GM23338 (cell line): ENCODE data around the gene CRADD. TPM values are rescaled to one million over a fixed set of nuclear protein-coding genes. Genes with fewer than 3 reads are reported as not detected.

Source experiments
- ATAC-seq: fragments of 200-7000 bp; cut with Tn5 transposase; 3 replicates; pipeline ENCODE4 v1.9.1; 2020
- DNase-seq: peaks from one replicate; pipeline ENCODE4 v3.0.0-alpha.2; 2015; ENCODE audit warnings: low spot score
- H2AFZ ChIP-seq: fragments of 200-600 bp; sonication (generic); 2 replicates; pipeline ENCODE4 v1.8.0; 2016; ENCODE audit warnings: antibody characterized with exemption, mild to moderate bottlenecking, moderate library complexity
- H3F3A ChIP-seq: fragments of 200-600 bp; sonication (generic); replicated peaks from 2 replicates; pipeline ENCODE4 v1.8.0; 2017; ENCODE audit warnings: antibody characterized with exemption, mixed run types, low read depth
- H3K27ac ChIP-seq: fragments of 200-600 bp; sonication (generic); 2 replicates; pipeline ENCODE4 v1.6.1; 2016; ENCODE audit warnings: low read depth
- H3K27me3 ChIP-seq: fragments of 200-600 bp; sonication (generic); 2 replicates; pipeline ENCODE4 v1.8.0; 2016; ENCODE audit warnings: mild to moderate bottlenecking, mixed run types, moderate library complexity; ENCODE audit not compliant: insufficient read depth
- H3K36me3 ChIP-seq: fragments of 200-600 bp; sonication (generic); 2 replicates; pipeline ENCODE4 v1.8.0; 2016; ENCODE audit warnings: mild to moderate bottlenecking; ENCODE audit not compliant: insufficient read depth
- H3K4me1 ChIP-seq: fragments of 200-600 bp; sonication (generic); 2 replicates; pipeline ENCODE4 v1.8.0; 2016; ENCODE audit warnings: mild to moderate bottlenecking, moderate library complexity; ENCODE audit not compliant: insufficient read depth
- H3K4me2 ChIP-seq: fragments of 200-600 bp; sonication (generic); 2 replicates; pipeline ENCODE4 v1.7.1; 2017; ENCODE audit warnings: mixed run types
- H3K4me3 ChIP-seq: fragments of 200-600 bp; sonication (generic); 2 replicates; pipeline ENCODE4 v1.6.1; 2016; ENCODE audit warnings: mixed run types
- H3K79me2 ChIP-seq: fragments of 200-600 bp; sonication (generic); replicated peaks from 2 replicates; pipeline ENCODE4 v1.8.0; 2017; ENCODE audit warnings: mild to moderate bottlenecking; ENCODE audit not compliant: insufficient read depth
- H3K9me2 ChIP-seq: fragments of 200-600 bp; sonication (generic); 2 replicates; pipeline ENCODE4 v1.8.0; 2017; ENCODE audit not compliant: insufficient read depth
- H4K20me1 ChIP-seq: fragments of 200-600 bp; sonication (generic); replicated peaks from 2 replicates; pipeline ENCODE4 v1.8.0; 2017; ENCODE audit warnings: mild to moderate bottlenecking; ENCODE audit not compliant: insufficient read depth
- H3K27ac Mint-ChIP-seq: 2 replicates; pipeline ENCODE4 v1.8.0; 2020; ENCODE audit warnings: inconsistent platforms, mild to moderate bottlenecking, moderate library complexity, mixed read lengths
- H3K27me3 Mint-ChIP-seq: 3 replicates; pipeline ENCODE4 v1.8.0; 2022; ENCODE audit warnings: low read depth, mild to moderate bottlenecking, moderate library complexity, mixed read lengths, inconsistent platforms; ENCODE audit not compliant: insufficient read depth, poor library complexity
- H3K36me3 Mint-ChIP-seq: 3 replicates; pipeline ENCODE4 v1.8.0; 2021; ENCODE audit warnings: low read depth, mild to moderate bottlenecking, inconsistent platforms, moderate library complexity, mixed read lengths
- H3K4me1 Mint-ChIP-seq: 3 replicates; pipeline ENCODE4 v1.8.0; 2020; ENCODE audit warnings: mild to moderate bottlenecking, inconsistent platforms, mixed read lengths
- H3K4me3 Mint-ChIP-seq: 3 replicates; pipeline ENCODE4 v1.8.0; 2021; ENCODE audit warnings: moderate library complexity, mild to moderate bottlenecking, inconsistent platforms, mixed read lengths
- H3K9me3 Mint-ChIP-seq: 3 replicates; pipeline ENCODE4 v1.8.0; 2020; ENCODE audit warnings: moderate library complexity, mild to moderate bottlenecking, inconsistent platforms, mixed read lengths
- CREB1 ChIP-seq: fragments of 250-450 bp; sonication (Bioruptor Pico); IDR thresholded peaks from 2 replicates; pipeline ENCODE4 v1.5.0; 2020; ENCODE audit warnings: low read depth, mild to moderate bottlenecking, moderate library complexity
- ETS1 ChIP-seq: IDR thresholded peaks from 2 replicates; pipeline ENCODE4 v1.6.1; 2016; ENCODE audit warnings: antibody characterized with exemption
- EZH2 ChIP-seq: fragments of 200-600 bp; sonication (generic); IDR thresholded peaks from one replicate; pipeline ENCODE4 v1.8.0; 2017; ENCODE audit warnings: antibody characterized with exemption, mild to moderate bottlenecking, low read depth; ENCODE audit not compliant: unreplicated experiment
- EZH2phosphoT487 ChIP-seq: fragments of 200-600 bp; sonication (generic); IDR thresholded peaks from one replicate; pipeline ENCODE4 v1.8.1; 2018; ENCODE audit warnings: antibody characterized with exemption; ENCODE audit not compliant: unreplicated experiment
- JUNB ChIP-seq: IDR thresholded peaks from one replicate; pipeline ENCODE4 v1.6.1; 2016; ENCODE audit warnings: antibody characterized with exemption; ENCODE audit not compliant: unreplicated experiment
- NANOG ChIP-seq: IDR thresholded peaks from 2 replicates; pipeline ENCODE4 v1.6.1; 2016; ENCODE audit warnings: antibody characterized with exemption, borderline replicate concordance
- POLR2AphosphoS5 ChIP-seq: IDR thresholded peaks from 2 replicates; pipeline ENCODE4 v1.6.1; 2016; ENCODE audit warnings: antibody characterized with exemption, low read depth
- REST ChIP-seq: IDR thresholded peaks from one replicate; pipeline ENCODE4 v1.6.1; 2018; ENCODE audit warnings: antibody characterized with exemption; ENCODE audit not compliant: unreplicated experiment
- STAT1 ChIP-seq: IDR thresholded peaks from one replicate; pipeline ENCODE4 v1.6.1; 2016; ENCODE audit warnings: antibody characterized with exemption; ENCODE audit not compliant: unreplicated experiment
- ZNF114 ChIP-seq: fragments of 250-450 bp; sonication (Bioruptor Pico); IDR thresholded peaks from 2 replicates; pipeline ENCODE4 v1.5.0; 2020; ENCODE audit warnings: mild to moderate bottlenecking, moderate library complexity
- ZNF331 ChIP-seq: fragments of 250-450 bp; sonication (Bioruptor Pico); IDR thresholded peaks from 2 replicates; pipeline ENCODE4 v1.5.0; 2020; ENCODE audit warnings: low read depth, mild to moderate bottlenecking, moderate library complexity
- polyA plus RNA-seq: library from polyadenylated mRNA; unstranded; fragments of >200 nt; fragmentation: Nextera tagmentation; extraction: Ambion mirVana; gene quantifications from 2 replicates; pipeline ENCODE4 v1.2.1, GENCODE V29; 2016
- total RNA-seq: library from RNA; depleted of rRNA; stranded (reverse); fragments of >200 nt; shearing (Covaris generic); gene quantifications from 2 replicates; pipeline ENCODE4 v1.2.3, GENCODE V29; 2014
- TF ChIP-seq, protein P1 (sequence below): fragments of 250-450 bp; sonication (Bioruptor Pico); IDR thresholded peaks from 2 replicates; pipeline ENCODE4 v1.5.0; 2020; ENCODE audit warnings: mild to moderate bottlenecking, moderate library complexity
- TF ChIP-seq, protein P2 (sequence below), 2 experiments: fragments of 200-600 bp in 1 of 2; sonication (generic) in 1 of 2; conservative IDR thresholded peaks; 2 replicates each; pipeline versions ENCODE4 v1.5.1 to v1.6.1; 2016 to 2017; ENCODE audit warnings: antibody characterized with exemption in 2 of 2, low read depth in 2 of 2, mild to moderate bottlenecking in 2 of 2, moderate library complexity in 1 of 2

Gene CRADD
- total and polyA plus RNA-seq, 2 experiments from 2014 or later = 6.3 to 27.9 TPM

DNA sequence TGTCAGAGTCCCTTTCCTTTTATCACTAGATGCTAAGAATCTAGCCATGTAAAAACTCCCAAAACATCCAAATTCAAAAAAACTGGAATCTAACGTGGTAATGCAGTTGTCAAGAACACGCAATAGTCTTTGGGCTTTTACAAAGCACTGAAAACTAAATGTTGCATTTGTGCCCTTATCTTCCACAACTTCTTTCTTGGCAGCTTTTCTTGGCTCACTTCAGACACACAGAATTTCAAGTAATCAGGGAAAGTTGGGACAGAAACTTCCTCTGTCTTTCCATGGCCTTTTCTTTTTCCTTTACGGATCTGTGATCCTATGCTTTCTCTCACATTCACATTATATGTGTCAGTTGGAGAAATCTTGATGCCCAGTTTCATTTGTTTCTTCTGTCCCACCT is 136.0 kb downstream of the CRADD start:
- Histone ChIP-seq H3K36me3 (no peaks in the 10 kb centered on the region), H3K79me2 (no peaks in the 10 kb centered on the region), H3K4me3 (no peak overlapping the region), H3K4me1 (peaks cover 5% of the 10 kb centered on the region; the same call in 1 of the 2 replicates), H3K27me3 (no peaks in the 10 kb centered on the region), H2AFZ (no peak overlapping the region), H4K20me1 (no peaks in the 10 kb centered on the region), H3K4me2 (no peak overlapping the region), H3F3A (no peaks in the 10 kb centered on the region), H3K27ac (no peak overlapping the region), H3K9me2 (0 out of 2 replicates have a peak, but pooled peaks cover 8% of the 10 kb centered on the region)
- ATAC-seq = no peak
- Mint-ChIP-seq H3K27ac (no peak overlapping the region; the same call in 1 of the 2 replicates), H3K27me3 (peaks cover 5% of the 10 kb centered on the region), H3K4me1 (peaks cover 15% of the 10 kb centered on the region), H3K4me3 (no peak overlapping the region), H3K9me3 (no peaks in the 10 kb centered on the region), H3K36me3 (no peaks in the 10 kb centered on the region)
- DNase-seq = no peak
- TF ChIP-seq NANOG (no peak), POLR2AphosphoS5 (no peak), EZH2phosphoT487 (no peak), CREB1 (CRISPR knock-in tag) (no peak), ZNF114 (no peak), STAT1 (no peak), REST (no peak), ZNF331 (CRISPR knock-in tag) (no peak), ETS1 (no peak), EZH2 (no peak), JUNB (no peak)
- TF ChIP-seq, protein P1, sequence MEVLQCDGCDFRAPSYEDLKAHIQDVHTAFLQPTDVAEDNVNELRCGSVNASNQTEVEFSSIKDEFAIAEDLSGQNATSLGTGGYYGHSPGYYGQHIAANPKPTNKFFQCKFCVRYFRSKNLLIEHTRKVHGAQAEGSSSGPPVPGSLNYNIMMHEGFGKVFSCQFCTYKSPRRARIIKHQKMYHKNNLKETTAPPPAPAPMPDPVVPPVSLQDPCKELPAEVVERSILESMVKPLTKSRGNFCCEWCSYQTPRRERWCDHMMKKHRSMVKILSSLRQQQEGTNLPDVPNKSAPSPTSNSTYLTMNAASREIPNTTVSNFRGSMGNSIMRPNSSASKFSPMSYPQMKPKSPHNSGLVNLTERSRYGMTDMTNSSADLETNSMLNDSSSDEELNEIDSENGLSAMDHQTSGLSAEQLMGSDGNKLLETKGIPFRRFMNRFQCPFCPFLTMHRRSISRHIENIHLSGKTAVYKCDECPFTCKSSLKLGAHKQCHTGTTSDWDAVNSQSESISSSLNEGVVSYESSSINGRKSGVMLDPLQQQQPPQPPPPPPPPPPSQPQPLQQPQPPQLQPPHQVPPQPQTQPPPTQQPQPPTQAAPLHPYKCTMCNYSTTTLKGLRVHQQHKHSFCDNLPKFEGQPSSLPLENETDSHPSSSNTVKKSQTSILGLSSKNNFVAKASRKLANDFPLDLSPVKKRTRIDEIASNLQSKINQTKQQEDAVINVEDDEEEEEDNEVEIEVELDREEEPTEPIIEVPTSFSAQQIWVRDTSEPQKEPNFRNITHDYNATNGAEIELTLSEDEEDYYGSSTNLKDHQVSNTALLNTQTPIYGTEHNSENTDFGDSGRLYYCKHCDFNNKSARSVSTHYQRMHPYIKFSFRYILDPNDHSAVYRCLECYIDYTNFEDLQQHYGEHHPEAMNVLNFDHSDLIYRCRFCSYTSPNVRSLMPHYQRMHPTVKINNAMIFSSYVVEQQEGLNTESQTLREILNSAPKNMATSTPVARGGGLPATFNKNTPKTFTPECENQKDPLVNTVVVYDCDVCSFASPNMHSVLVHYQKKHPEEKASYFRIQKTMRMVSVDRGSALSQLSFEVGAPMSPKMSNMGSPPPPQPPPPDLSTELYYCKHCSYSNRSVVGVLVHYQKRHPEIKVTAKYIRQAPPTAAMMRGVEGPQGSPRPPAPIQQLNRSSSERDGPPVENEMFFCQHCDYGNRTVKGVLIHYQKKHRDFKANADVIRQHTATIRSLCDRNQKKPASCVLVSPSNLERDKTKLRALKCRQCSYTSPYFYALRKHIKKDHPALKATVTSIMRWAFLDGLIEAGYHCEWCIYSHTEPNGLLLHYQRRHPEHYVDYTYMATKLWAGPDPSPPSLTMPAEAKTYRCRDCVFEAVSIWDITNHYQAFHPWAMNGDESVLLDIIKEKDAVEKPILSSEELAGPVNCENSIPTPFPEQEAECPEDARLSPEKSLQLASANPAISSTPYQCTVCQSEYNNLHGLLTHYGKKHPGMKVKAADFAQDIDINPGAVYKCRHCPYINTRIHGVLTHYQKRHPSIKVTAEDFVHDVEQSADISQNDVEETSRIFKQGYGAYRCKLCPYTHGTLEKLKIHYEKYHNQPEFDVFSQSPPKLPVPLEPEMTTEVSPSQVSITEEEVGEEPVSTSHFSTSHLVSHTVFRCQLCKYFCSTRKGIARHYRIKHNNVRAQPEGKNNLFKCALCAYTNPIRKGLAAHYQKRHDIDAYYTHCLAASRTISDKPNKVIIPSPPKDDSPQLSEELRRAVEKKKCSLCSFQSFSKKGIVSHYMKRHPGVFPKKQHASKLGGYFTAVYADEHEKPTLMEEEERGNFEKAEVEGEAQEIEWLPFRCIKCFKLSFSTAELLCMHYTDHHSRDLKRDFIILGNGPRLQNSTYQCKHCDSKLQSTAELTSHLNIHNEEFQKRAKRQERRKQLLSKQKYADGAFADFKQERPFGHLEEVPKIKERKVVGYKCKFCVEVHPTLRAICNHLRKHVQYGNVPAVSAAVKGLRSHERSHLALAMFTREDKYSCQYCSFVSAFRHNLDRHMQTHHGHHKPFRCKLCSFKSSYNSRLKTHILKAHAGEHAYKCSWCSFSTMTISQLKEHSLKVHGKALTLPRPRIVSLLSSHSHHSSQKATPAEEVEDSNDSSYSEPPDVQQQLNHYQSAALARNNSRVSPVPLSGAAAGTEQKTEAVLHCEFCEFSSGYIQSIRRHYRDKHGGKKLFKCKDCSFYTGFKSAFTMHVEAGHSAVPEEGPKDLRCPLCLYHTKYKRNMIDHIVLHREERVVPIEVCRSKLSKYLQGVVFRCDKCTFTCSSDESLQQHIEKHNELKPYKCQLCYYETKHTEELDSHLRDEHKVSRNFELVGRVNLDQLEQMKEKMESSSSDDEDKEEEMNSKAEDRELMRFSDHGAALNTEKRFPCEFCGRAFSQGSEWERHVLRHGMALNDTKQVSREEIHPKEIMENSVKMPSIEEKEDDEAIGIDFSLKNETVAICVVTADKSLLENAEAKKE (CRISPR knock-in tag) = no peak
- TF ChIP-seq, protein P2, sequence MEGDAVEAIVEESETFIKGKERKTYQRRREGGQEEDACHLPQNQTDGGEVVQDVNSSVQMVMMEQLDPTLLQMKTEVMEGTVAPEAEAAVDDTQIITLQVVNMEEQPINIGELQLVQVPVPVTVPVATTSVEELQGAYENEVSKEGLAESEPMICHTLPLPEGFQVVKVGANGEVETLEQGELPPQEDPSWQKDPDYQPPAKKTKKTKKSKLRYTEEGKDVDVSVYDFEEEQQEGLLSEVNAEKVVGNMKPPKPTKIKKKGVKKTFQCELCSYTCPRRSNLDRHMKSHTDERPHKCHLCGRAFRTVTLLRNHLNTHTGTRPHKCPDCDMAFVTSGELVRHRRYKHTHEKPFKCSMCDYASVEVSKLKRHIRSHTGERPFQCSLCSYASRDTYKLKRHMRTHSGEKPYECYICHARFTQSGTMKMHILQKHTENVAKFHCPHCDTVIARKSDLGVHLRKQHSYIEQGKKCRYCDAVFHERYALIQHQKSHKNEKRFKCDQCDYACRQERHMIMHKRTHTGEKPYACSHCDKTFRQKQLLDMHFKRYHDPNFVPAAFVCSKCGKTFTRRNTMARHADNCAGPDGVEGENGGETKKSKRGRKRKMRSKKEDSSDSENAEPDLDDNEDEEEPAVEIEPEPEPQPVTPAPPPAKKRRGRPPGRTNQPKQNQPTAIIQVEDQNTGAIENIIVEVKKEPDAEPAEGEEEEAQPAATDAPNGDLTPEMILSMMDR (conservative IDR thresholded peaks at IDR 0.05; ENCODE audit: low read depth in 2 of 2) = no peak
